DMS153 (cell line): ENCODE measurements around the gene KIF16B.

ENCODE experiments used
- DNase-seq: peaks from one replicate; lab custom pipeline; 2025; lab: John Stamatoyannopoulos, UW

The KIF16B gene

GRCh38 chr20:16295534-16295933, 277.7 kb downstream of the KIF16B start:
- no peak for DNase-seq

DNA sequence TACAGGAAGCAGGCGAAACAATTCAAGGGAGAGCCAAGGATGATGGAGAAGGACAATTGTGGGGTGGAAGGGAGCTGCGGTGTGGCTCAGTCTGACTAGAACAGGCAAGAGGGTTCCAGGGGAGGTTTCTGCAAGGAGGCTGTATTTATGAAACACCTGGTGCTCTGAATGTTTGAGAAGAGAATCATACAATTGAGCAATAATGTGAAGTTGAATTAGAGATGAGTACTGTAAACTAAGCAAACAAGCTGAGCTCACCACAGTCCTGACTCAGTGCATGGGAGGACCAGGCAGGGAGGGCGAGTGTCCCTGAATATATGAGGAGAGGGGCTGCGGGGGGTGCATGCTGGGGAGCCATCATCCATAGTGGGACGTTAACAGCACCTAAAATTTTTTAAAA, 279.7 kb downstream of the KIF16B start:
- no peak for DNase-seq

DNA sequence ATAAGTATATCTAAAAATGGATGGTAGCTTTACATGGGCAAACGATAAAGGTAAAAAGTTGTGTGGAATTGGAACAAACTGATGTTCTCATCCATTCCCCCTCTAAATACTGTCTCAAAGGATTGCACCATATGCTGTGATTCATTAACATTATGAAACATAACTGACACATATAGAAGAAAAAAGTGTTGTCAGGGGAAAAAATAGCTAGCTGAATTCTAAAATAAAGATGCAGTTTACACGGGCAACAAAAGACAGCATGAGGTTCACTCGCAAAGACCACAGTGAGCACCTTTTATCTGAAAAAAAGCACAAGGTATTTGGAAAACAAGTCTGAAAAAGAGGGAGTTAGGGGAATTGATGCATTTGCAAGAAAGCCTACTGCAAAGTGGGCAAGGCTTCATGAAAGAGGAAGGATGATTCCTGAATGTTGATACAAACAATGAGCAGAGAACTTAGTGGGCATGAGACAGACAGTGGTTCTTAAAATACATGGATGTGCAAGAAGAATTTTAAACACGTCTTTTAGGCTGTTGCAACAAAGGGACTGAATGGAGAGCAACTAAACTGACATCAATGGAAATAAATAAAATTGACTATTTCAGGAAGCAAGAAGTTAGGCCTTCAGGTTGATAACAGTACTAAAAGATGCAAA, 280.9 kb downstream of the KIF16B start:
- no peak for DNase-seq

DNA sequence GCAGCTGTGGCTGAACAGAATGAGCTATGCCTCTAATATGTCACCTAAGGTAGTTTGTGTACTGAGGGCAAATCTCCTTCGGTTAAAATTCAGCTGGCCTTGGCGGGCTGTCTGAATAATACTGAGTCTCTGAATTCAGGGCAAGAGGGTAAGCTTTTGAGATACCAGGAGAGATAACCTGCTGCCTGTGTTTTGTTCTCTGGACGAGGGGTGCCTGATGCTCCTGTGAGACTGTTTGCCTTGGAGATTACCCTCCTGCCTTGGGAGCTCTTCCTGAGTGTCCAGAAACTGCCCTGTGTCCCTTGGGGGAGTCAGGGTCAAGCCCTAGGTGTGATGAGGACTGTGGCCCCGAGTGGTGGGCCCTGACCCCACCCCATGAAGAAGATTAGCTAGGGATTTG, 282.9 kb downstream of the KIF16B start:
- no peak for DNase-seq

- no peak for DNase-seq
Measured at GRCh38 chr20:16287776-16288175, 285.5 kb downstream of the KIF16B start.

DNA sequence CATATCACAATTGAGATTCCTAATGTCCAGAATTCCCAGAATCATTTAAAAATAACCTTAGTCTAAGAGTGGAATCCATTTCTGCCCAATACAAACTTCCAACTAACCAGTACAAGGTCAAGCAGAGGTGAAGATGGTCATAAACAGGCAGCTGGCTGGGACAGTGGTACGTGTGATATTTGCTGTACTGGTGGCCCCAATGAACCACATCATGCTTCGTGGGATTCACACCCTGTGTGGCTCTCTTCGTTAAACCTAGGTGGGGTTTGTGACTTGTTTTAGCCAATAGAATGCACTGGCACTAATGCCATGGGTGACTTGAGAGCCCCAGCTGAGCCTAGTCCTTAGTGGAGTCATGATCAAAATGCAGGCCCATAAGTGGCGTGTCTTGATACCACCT, 286.6 kb downstream of the KIF16B start:
- no peak for DNase-seq

GRCh38 chr20:16284385-16285100, 288.7 kb downstream of the KIF16B start:
- no peak for DNase-seq

DNA sequence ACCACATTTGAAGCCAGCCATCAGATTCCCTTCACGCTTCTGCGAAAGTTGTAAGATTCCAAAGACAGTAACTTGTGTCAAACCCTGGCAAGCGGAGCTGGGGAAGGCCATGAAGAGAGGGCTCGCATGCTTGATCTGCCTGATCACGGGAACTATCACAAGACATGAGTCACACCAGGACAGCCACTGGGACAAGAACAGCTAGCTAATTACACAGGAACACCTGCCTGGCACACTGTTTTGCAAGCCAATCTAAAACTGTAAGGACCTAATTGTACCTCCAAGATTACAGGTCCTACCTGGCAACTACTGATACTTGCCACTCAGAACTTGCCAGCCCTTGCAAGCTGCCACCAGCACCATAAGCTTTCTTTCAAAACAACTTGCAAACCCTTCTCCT, 289.3 kb downstream of the KIF16B start:
- DNase-seq, result no peak

DNA sequence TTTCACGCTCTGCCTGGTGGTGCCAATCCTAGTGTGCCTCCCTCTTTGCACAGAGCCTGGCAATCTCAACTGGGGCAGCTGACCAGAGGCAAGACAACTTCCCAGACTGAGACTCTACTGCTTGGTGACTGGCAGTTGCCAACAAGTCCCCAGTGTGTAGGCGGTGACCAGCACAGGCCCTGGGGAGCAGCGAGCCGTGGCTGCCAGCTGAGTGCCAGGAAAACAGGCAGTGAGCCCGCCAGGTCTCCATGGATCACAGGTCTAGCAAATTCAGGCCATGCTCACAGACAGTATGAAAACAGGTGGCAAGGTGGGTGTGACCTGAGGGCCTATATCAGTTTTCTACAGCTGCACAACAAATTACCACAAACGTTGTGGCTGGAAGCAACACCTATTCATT, 289.9 kb downstream of the KIF16B start:
- no peak for DNase-seq

- DNase-seq, result no peak
Measured at GRCh38 chr20:16280219-16280618, 293.0 kb downstream of the KIF16B start.

GRCh38 chr20:16279320-16279719, 293.9 kb downstream of the KIF16B start:
- no peak for DNase-seq

DNA sequence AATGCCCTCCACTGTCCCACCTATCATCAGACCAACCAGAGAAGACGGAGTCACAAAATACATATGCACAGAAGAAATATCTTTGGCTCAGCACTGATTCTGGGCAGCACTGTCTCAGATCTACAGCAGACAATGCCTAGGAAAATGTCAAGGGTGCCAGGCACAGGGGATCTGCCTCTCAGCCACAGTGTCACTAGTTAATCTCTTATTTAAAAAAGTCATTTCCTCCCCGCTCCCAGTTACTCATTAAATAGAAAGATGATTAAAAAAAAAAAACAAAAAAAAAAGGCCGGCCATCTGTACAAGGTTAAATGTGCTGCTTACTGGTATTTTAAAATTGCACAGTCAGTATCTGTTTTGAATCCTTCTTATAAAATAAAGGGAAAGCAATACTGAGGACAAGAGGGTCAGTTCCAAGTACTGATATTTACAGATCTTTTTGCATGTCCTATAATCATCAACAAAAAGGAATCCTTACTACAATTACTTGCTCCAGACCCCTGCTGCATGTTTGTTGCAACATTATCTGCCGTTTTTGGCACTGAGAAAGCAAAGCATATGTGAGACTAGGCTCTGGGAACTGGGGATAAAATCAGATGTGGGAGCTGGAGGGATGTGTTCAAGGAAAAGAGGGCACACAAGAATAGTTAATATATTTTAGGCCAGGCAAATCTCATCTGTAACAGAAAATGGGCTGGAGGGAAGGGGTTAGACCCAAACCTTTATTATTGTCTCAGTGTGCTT, 299.3 kb downstream of the KIF16B start:
- DNase-seq, result no peak

DNA sequence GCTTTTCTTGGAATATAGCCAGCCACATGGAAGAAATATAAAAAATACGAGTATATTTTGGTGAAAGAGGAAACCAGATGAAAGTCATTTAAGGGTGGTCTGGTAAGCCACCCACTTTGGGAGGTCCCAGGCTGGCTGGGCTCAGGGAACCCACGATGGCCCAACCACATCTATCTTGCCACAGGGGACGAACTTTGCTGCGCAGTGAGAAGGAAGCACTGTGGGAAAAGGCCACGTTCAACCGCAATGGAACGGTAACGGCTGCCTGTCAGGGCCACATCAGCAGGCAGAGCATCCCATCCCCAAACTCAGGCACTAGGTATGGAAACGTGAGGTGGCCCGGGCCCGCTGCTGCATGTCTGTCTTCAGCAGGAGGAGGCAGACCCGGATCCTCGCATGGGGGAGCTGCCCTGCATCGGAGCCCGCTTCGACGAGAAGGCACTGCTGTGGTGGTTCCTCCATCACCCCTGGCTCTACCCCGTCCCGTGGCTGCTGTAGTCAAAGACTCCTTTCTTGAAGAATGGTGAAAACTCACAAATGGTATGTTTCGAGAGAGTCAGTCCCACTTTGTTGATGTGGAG, 300.4 kb downstream of the KIF16B start:
- no peak for DNase-seq

GRCh38 chr20:16271450-16271849, 301.8 kb downstream of the KIF16B start:
- no peak for DNase-seq

- no peak for DNase-seq
Measured at GRCh38 chr20:16270989-16271388, 302.3 kb downstream of the KIF16B start.

DNA sequence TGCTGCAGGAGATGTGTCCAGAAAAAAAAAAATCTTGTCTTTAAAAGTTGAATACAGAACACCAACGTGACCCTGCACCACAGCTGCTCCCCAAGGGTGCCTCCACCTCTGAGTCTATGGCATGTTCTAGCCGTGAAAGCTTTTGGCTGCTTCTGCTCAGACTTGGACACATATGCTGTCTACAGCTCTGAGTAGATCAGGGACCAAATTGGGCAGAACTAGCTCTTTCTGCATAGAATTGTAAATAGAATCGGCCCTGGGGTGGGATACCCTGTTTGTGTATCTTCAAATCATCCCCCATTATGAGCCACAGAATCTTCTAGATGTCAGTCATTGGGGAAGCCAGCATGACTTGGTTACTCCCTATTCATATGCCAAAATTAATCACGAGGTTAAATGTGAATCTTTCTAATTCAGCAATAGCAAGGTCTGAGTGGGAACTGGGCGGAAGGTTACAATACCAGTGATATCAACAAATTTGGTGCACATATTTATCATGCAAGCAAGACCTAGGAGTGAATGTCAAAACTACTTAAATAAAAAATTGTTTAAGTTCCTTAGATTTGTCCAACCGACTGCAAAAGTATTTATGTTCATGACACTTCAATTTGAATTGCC, 302.8 kb downstream of the KIF16B start:
- no peak for DNase-seq

DNA sequence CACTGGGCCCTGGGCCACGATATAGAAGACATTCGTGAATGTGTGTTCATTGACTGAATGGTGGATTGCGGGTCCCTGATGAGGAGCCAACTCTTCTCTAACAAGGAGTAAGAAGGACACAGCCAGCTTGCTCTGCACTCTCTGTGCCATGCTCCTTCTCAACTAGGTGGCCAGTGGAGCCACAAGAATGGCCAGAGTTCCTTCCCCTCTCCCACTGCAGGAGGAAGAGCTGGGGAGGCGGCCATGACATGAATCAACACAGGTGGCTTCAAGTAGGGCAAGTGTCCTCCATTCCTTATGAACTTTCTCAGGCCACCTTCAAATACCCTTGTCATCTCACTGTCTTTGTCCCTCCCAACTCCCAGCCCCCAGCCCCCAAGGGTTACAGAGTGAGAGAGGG, 305.7 kb downstream of the KIF16B start:
- no peak for DNase-seq

DNA sequence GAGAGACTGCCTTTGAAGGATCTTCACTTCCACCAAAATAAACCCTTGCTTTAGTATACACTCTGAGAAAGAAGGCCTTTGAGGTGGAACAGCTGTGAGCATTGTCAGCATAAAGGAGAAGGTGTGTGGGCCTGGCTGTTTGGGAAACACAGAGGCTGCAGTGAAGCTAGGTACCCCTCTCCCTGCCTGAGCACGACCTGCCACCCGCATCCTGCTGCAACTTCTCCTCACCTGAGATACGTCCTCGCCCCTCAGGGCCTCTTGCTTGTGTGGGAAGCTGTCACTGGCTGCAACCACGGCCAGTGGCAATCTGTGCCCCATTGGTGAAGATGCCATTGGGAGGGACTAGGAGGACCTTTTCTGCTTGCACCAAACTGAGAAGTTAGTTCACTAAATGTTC, 307.9 kb downstream of the KIF16B start:
- DNase-seq, result no peak

DNA sequence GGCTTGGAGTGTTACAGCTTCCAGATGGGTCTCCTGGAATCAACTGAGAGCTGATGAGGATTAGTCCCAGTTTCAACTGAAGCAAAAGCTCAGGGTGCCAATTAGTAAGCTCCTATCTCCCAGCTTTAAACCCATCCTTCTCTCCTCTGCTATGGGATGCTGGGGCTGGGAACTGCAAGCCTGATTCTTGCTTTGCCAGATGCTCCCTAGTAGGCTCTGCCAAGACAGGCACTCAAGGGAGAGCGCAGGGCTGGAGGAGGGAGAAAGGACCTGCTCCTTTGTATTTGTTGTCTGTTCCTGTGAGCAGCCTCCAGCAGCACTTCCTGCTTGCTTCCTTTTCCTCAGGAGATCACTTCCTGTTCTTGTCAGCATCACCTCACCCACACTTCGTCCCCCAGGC, 309.7 kb downstream of the KIF16B start:
- no peak for DNase-seq

DNA sequence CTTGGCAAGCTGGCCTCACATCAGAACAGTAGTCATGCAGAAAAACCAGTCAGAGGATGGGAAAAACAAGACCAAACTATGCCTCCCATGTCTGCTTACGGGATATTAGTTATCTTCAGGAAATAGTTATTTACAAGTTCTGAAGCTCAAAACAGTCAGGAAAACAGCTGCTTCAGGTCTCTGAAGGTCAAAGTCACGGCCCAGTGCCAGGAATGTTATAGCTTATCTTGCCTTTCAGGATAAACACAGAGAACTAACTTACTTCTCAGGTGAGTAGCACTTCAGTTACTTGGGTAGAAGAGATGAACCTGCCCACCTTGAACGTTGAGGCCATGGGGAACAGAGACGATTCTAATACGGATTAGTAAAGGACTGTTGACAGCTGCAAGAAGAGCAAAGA, 310.7 kb downstream of the KIF16B start:
- DNase-seq, result no peak

DNA sequence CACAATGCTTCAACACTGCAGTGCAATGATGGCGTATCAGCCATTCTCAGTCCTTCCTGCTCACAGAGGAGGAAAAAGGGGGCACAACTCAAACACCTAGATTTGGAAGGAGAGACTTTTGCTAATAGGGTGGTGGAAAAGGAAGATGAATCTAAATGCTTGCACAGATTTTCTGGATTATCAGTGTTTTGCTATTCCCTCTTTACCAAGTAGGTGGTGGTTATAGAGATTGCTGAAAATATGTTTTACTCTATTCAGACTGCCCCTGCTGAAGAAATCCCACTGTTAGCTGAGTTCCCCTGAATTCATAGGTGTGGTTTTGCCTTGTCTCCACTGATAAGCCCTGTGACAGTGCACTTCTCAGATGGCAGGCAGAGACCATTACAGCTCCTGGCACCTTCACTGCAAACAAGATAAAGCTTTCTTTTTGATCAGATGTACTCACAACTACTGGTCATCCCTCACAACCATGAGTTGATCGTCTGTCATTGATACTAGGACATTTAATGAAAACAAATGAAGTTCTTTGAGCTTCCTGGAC, 311.4 kb downstream of the KIF16B start:
- DNase-seq, result no peak

GRCh38 chr20:16260911-16261310, 312.3 kb downstream of the KIF16B start:
- DNase-seq, result no peak
